Right lobe of liver (tissue), 4 donors: ENCODE data around the gene OAF.

ENCODE experiments used
- POLR2A ChIP-seq: fragments of 450-650 bp; IDR thresholded peaks from one replicate; pipeline ENCODE4 v1.6.1; 2017; ENCODE audit warnings: antibody characterized with exemption, mild to moderate bottlenecking
- TF ChIP-seq, protein P1 (sequence below), 4 donors: fragments of 200-600 bp in 3 of 4; fragments of 450-650 bp in 1 of 4; IDR thresholded peaks; one replicate each; pipeline versions ENCODE4 v1.5.1 to v1.8.0; 2016 to 2022; ENCODE audit warnings: antibody characterized with exemption in 4 of 4, mild to moderate bottlenecking in 2 of 4
- donor health status: DM: no; HTN: no; CAD: no.
- donor health status: DM: no; HTN: no; CAD: no.
- donor health status: DM: no; HTN: yes; CAD: no.

DNA sequence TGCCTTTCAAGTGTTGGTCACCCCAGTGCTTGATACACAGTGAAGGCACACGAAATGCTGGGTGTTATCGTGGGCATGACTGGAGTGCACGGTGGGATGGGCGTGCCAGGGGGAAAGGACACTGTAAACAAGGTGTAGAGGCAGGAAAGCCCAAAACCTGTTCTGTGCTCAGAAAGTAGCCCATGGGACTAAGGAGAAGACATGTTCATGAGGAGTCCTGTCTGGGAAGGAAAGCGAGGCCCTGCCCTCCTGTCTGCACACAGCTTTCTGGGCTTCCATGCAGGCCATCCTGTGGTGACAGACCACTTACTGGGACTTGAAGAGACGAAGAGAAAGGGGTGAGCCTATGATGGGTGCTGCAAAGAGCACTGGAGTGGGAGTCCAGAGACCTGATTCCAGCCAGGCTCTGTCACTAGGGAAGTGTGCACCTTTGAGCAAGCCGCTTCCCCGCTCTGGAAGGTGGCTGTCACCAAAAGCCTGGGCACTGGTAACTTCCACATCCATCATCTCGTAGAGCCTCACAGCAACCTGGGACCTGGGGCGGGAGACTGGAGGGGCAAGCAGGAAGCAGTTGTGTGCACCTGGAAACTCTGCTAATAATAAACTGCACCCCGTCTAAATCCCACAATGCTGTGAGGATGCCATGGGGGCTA is 28.3 kb downstream of the OAF start:
- TF ChIP-seq, protein P1, sequence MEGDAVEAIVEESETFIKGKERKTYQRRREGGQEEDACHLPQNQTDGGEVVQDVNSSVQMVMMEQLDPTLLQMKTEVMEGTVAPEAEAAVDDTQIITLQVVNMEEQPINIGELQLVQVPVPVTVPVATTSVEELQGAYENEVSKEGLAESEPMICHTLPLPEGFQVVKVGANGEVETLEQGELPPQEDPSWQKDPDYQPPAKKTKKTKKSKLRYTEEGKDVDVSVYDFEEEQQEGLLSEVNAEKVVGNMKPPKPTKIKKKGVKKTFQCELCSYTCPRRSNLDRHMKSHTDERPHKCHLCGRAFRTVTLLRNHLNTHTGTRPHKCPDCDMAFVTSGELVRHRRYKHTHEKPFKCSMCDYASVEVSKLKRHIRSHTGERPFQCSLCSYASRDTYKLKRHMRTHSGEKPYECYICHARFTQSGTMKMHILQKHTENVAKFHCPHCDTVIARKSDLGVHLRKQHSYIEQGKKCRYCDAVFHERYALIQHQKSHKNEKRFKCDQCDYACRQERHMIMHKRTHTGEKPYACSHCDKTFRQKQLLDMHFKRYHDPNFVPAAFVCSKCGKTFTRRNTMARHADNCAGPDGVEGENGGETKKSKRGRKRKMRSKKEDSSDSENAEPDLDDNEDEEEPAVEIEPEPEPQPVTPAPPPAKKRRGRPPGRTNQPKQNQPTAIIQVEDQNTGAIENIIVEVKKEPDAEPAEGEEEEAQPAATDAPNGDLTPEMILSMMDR (IDR thresholded peaks at IDR 0.05), result no peak
- no peak for TF ChIP-seq POLR2A
